HepG2 (cell line): ENCODE results near the gene PGP. TPM values are rescaled to one million over a fixed set of nuclear protein-coding genes. Genes with fewer than 3 reads are reported as not detected.
A peak's percentile ranks its signal among the peaks of the same experiment; 100 is the strongest.

Experiments
- AGO1 ChIP-seq: fragments of 200-400 bp; formaldehyde crosslinking; IDR thresholded peaks from 2 replicates; pipeline ENCODE4 v1.6.1; 2017; ENCODE audit warnings: mild to moderate bottlenecking, low read depth, low read length, moderate library complexity; ENCODE audit not compliant: poor library complexity, severe bottlenecking
- AGO2 ChIP-seq: fragments of 200-400 bp; formaldehyde crosslinking; optimal IDR thresholded peaks from 2 replicates; pipeline ENCODE3; 2017; ENCODE audit warnings: mild to moderate bottlenecking, low read depth, low read length, moderate library complexity
- AHR ChIP-seq: IDR thresholded peaks from 2 replicates; pipeline ENCODE4 v1.6.1; 2018; ENCODE audit warnings: missing genetic modification reagents, missing compliant biosample characterization
- BCL6 ChIP-seq: IDR thresholded peaks from 2 replicates; pipeline ENCODE4 v1.6.1; 2016; ENCODE audit warnings: missing genetic modification reagents, missing compliant biosample characterization
- HINFP ChIP-seq: sonication (generic); formaldehyde crosslinking; IDR thresholded peaks from 2 replicates; pipeline ENCODE4 v1.4.0; 2020; ENCODE audit warnings: low read depth, mild to moderate bottlenecking, missing genetic modification reagents
- HNRNPL ChIP-seq: fragments of 200-400 bp; formaldehyde crosslinking; IDR thresholded peaks from 2 replicates; pipeline ENCODE4 v1.6.1; 2017; ENCODE audit warnings: mild to moderate bottlenecking, low read depth, low read length
- HOXA3 ChIP-seq: sonication (generic); formaldehyde crosslinking; IDR thresholded peaks from 2 replicates; pipeline ENCODE4 v1.5.0; 2020; ENCODE audit warnings: missing genetic modification reagents
- JUN ChIP-seq: sonication (generic); formaldehyde crosslinking; IDR thresholded peaks from 2 replicates; pipeline ENCODE4 v1.4.0; 2020; ENCODE audit warnings: mild to moderate bottlenecking, missing genetic modification reagents
- MTF1 ChIP-seq: sonication (generic); formaldehyde crosslinking; IDR thresholded peaks from 2 replicates; pipeline ENCODE4 v1.5.0; 2020; ENCODE audit warnings: missing genetic modification reagents
- MTF2 ChIP-seq: sonication (generic); formaldehyde crosslinking; IDR thresholded peaks from 2 replicates; pipeline ENCODE4 v1.5.0; 2020; ENCODE audit warnings: missing genetic modification reagents, borderline replicate concordance
- NONO ChIP-seq, 2 experiments: fragments of 450-650 bp in 1 of 2; sonication (generic) in 1 of 2; formaldehyde crosslinking in 1 of 2; IDR thresholded peaks in 1 of 2; conservative IDR thresholded peaks in 1 of 2; 2 replicates each; pipeline versions ENCODE4 v1.6.1 to v1.8.0; 2017 to 2022; ENCODE audit warnings: mild to moderate bottlenecking in 1 of 2, missing genetic modification reagents in 1 of 2, moderate library complexity in 1 of 2
- POLR2A ChIP-seq, 2 experiments: IDR thresholded peaks; 2 replicates each; pipeline ENCODE4 v1.6.1; 2011; ENCODE audit warnings: low read depth in 2 of 2, low read length in 2 of 2, mild to moderate bottlenecking in 1 of 2, moderate library complexity in 1 of 2; ENCODE audit not compliant: insufficient read depth in 1 of 2
- TBL1XR1 ChIP-seq: fragments of 150-350 bp; IDR thresholded peaks from 2 replicates; pipeline ENCODE4 v1.6.1; 2014; ENCODE audit warnings: borderline replicate concordance, low read length; ENCODE audit not compliant: partially characterized antibody
- THAP11 ChIP-seq: IDR thresholded peaks from 2 replicates; pipeline ENCODE4 v1.6.1; 2016; ENCODE audit warnings: missing biosample characterization, missing genetic modification reagents
- ZFYVE20 ChIP-seq: sonication (generic); formaldehyde crosslinking; IDR thresholded peaks from 2 replicates; pipeline ENCODE4 v1.8.0; 2023; ENCODE audit warnings: low read depth, mild to moderate bottlenecking, moderate library complexity, missing genetic modification reagents, borderline replicate concordance
- ZNF274 ChIP-seq: sonication (generic); formaldehyde crosslinking; IDR thresholded peaks from 2 replicates; pipeline ENCODE4 v1.5.1; 2020; ENCODE audit warnings: mild to moderate bottlenecking, missing genetic modification reagents
- ZNF326 ChIP-seq: sonication (generic); formaldehyde crosslinking; IDR thresholded peaks from 2 replicates; pipeline ENCODE4 v1.4.0; 2020; ENCODE audit warnings: missing genetic modification reagents, borderline replicate concordance
- ZNF589 ChIP-seq: sonication (generic); formaldehyde crosslinking; conservative IDR thresholded peaks from 2 replicates; pipeline ENCODE4 v1.8.0; 2022; ENCODE audit warnings: mild to moderate bottlenecking, moderate library complexity, missing genetic modification reagents
- ZNF780A ChIP-seq: sonication (generic); formaldehyde crosslinking; IDR thresholded peaks from 2 replicates; pipeline ENCODE4 v1.8.0; 2022; ENCODE audit warnings: mild to moderate bottlenecking, missing genetic modification reagents, moderate library complexity
- polyA plus RNA-seq, 8 experiments: library from polyadenylated mRNA; depleted of rRNA in 3 of 8; stranded (reverse) in 7 of 8; unstranded in 1 of 8; fragments of >200 nt; fragmentation: Illumina TruSeq in 4 of 8; extraction: Trizol in 4 of 8; gene quantifications; 2 replicates each; pipeline versions ENCODE4 v1.2.1 to v1.2.3, GENCODE V29; 2011 to 2016; ENCODE audit warnings: low read depth in 4 of 8, missing spikeins in 1 of 8, mixed read lengths in 1 of 8; ENCODE audit not compliant: insufficient read depth in 1 of 8
- total RNA-seq, 5 experiments: library from RNA; depleted of rRNA; stranded (reverse); fragments of >200 nt; fragmentation: Illumina TruSeq; extraction: Trizol; gene quantifications; 2 replicates each; pipeline ENCODE4 v1.2.3, GENCODE V29; 2016; ENCODE audit warnings: low read depth in 1 of 5
- TF ChIP-seq, protein P1 (sequence below): sonication (generic); formaldehyde crosslinking; IDR thresholded peaks from 2 replicates; pipeline ENCODE4 v1.9.0; 2021; ENCODE audit warnings: missing genetic modification reagents, borderline replicate concordance
- TF ChIP-seq, protein P2 (sequence below): IDR thresholded peaks from 2 replicates; pipeline ENCODE4 v1.4.0; 2020; ENCODE audit warnings: mild to moderate bottlenecking, missing genetic modification reagents

PGP gene
- total and polyA plus RNA-seq, 2 of the 13 experiments (the other 11 are each of a cell fraction or from before 2014, with no cell fraction given), result 7.3 to 18.3 TPM

DNA sequence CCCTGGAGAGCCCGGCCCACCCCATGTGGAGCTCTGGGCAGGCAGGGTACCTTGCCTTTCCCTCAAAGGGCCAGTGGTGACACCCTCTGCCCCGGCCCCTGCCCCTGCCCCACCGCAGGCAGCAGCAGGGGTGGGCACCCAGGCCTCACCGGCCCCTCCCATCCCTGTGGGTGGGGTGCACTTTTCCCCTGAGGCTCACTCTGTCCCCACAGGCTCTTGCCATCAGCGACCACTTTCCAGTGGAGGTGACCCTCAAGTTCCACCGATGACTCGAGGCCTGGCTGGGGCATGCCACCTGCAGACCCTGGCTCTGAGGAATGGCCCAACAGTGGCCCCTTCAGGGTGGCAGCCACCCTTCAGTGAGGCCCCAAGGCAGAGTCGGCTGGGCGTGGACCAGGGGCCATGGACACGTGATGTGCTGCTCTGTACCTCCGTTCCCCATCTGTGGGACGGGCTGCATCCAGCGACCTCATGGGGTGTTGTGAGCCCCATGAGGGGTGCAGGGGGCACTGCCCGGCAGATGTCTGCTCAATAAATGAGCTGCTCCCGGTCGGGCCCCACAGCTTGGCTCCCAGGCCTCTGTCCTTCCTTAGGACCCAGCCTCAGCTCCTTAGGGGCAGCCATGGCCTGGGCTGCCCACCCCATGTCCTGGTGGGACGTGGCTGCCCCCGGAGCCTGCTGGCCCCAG is 23.7 kb upstream of the PGP start (continued):
- TF ChIP-seq, protein P1, sequence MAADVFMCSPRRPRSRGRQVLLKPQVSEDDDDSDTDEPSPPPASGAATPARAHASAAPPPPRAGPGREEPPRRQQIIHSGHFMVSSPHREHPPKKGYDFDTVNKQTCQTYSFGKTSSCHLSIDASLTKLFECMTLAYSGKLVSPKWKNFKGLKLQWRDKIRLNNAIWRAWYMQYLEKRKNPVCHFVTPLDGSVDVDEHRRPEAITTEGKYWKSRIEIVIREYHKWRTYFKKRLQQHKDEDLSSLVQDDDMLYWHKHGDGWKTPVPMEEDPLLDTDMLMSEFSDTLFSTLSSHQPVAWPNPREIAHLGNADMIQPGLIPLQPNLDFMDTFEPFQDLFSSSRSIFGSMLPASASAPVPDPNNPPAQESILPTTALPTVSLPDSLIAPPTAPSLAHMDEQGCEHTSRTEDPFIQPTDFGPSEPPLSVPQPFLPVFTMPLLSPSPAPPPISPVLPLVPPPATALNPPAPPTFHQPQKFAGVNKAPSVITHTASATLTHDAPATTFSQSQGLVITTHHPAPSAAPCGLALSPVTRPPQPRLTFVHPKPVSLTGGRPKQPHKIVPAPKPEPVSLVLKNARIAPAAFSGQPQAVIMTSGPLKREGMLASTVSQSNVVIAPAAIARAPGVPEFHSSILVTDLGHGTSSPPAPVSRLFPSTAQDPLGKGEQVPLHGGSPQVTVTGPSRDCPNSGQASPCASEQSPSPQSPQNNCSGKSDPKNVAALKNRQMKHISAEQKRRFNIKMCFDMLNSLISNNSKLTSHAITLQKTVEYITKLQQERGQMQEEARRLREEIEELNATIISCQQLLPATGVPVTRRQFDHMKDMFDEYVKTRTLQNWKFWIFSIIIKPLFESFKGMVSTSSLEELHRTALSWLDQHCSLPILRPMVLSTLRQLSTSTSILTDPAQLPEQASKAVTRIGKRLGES, result no peak
- TF ChIP-seq TBL1XR1 (no peak), THAP11 (CRISPR knock-in tag) (no peak), ZNF780A (CRISPR knock-in tag) (no peak), NONO (IDR thresholded peaks at IDR 0.05) (no peak), NONO (CRISPR knock-in tag; conservative IDR thresholded peaks at IDR 0.05) (peak; percentile 38; the same call in 1 of the 2 replicates), HINFP (CRISPR knock-in tag) (no peak), AHR (CRISPR knock-in tag) (no peak), AGO1 (peak; percentile 22), MTF1 (no peak), ZNF274 (CRISPR knock-in tag) (no peak), MTF2 (CRISPR knock-in tag) (no peak), ZFYVE20 (no peak), JUN (no peak), AGO2 (peak; percentile 96), BCL6 (no peak), ZNF589 (CRISPR knock-in tag) (no peak), HOXA3 (CRISPR knock-in tag) (peak; percentile 1), HNRNPL (peak; percentile 80), ZNF326 (CRISPR knock-in tag) (peak; percentile 35; the same call in 1 of the 2 replicates), POLR2A (IDR thresholded peaks at IDR 0.05; ENCODE audit: insufficient read depth in 1 of 2, low read depth in 2 of 2, low read length in 2 of 2) (peak in 1 of 2 experiments; percentile 45; a peak in 1 of 4 replicates)
- TF ChIP-seq, protein P2, sequence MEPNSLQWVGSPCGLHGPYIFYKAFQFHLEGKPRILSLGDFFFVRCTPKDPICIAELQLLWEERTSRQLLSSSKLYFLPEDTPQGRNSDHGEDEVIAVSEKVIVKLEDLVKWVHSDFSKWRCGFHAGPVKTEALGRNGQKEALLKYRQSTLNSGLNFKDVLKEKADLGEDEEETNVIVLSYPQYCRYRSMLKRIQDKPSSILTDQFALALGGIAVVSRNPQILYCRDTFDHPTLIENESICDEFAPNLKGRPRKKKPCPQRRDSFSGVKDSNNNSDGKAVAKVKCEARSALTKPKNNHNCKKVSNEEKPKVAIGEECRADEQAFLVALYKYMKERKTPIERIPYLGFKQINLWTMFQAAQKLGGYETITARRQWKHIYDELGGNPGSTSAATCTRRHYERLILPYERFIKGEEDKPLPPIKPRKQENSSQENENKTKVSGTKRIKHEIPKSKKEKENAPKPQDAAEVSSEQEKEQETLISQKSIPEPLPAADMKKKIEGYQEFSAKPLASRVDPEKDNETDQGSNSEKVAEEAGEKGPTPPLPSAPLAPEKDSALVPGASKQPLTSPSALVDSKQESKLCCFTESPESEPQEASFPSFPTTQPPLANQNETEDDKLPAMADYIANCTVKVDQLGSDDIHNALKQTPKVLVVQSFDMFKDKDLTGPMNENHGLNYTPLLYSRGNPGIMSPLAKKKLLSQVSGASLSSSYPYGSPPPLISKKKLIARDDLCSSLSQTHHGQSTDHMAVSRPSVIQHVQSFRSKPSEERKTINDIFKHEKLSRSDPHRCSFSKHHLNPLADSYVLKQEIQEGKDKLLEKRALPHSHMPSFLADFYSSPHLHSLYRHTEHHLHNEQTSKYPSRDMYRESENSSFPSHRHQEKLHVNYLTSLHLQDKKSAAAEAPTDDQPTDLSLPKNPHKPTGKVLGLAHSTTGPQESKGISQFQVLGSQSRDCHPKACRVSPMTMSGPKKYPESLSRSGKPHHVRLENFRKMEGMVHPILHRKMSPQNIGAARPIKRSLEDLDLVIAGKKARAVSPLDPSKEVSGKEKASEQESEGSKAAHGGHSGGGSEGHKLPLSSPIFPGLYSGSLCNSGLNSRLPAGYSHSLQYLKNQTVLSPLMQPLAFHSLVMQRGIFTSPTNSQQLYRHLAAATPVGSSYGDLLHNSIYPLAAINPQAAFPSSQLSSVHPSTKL, result no peak
